Measurements from ENCODE around the gene SLC30A5. TPM values are rescaled to one million over a fixed set of nuclear protein-coding genes. Genes with fewer than 3 reads are reported as not detected.
"Not testable (repeated sequence)": the region's sequence is repeated elsewhere in the genome, so short reads cannot be mapped to it uniquely, and the experiment has no call there.

Gene SLC30A5
- total RNA-seq, 2 experiments from 2014 or later, result 30.0 to 36.2 TPM

GRCh38 chr5:69079556-69079955, 14.3 kb upstream of the SLC30A5 start:
- no peak overlapping the region for H3K4me3 Mint-ChIP-seq
- H3K27me3 Mint-ChIP-seq (ENCODE audit: low read depth), result no peaks in the 10 kb centered on the region
- intact Hi-C loops (cut with micrococcal nuclease), result no loop called here
- H3K36me3 Mint-ChIP-seq (ENCODE audit: low read depth), result no peaks in the 10 kb centered on the region
- CTCF ChIA-PET, result no interaction called here
- no peaks in the 10 kb centered on the region for H3K9me3 Mint-ChIP-seq
- no peak overlapping the region for H3K27ac Mint-ChIP-seq
- H3K4me1 Mint-ChIP-seq (ENCODE audit: low read depth), result peaks cover 7% of the 10 kb centered on the region
- DNase-seq, result no peak

GRCh38 chr5:69083412-69083811, 10.4 kb upstream of the SLC30A5 start:
- Mint-ChIP-seq H3K36me3 (ENCODE audit: low read depth) (no peaks in the 10 kb centered on the region), H3K9me3 (no peaks in the 10 kb centered on the region), H3K27ac (peak overlapping the region; percentile 4), H3K4me3 (no peak overlapping the region), H3K4me1 (ENCODE audit: low read depth) (peaks cover 12% of the 10 kb centered on the region), H3K27me3 (ENCODE audit: low read depth) (no peaks in the 10 kb centered on the region)
- intact Hi-C loops (cut with micrococcal nuclease), result loop anchor here (1.0 kb wide), 1 partner anchor 40 kb away; no protein-coding TSS in a partner anchor
- peak; percentile 17 for DNase-seq
- CTCF ChIA-PET, result interaction anchor here (1.3 to 3.6 kb wide), 3 partner anchors 10 to 59 kb away, joined by 7 to 27 read pairs (median 10); partner anchors contain the start of gene SLC30A5

GRCh38 chr5:69084195-69084594, 9.6 kb upstream of the SLC30A5 start:
- CTCF ChIA-PET, result interaction anchor here (2.1 to 3.6 kb wide), 2 partner anchors 9 to 60 kb away, joined by 7 to 27 read pairs; partner anchors contain the start of gene SLC30A5
- Mint-ChIP-seq H3K36me3 (ENCODE audit: low read depth) (no peaks in the 10 kb centered on the region), H3K27ac (no peak overlapping the region), H3K9me3 (no peaks in the 10 kb centered on the region), H3K4me3 (no peak overlapping the region), H3K4me1 (ENCODE audit: low read depth) (peaks cover 12% of the 10 kb centered on the region), H3K27me3 (ENCODE audit: low read depth) (no peaks in the 10 kb centered on the region)
- intact Hi-C loops (cut with micrococcal nuclease), result no loop called here
- no peak for DNase-seq

- CTCF ChIA-PET, result interaction anchor here (2.1 to 3.6 kb wide), 2 partner anchors 8 to 61 kb away, joined by 7 to 27 read pairs; partner anchors contain the start of gene SLC30A5
- Mint-ChIP-seq H3K27ac (no peak overlapping the region), H3K4me1 (ENCODE audit: low read depth) (peaks cover 12% of the 10 kb centered on the region), H3K4me3 (no peak overlapping the region), H3K9me3 (no peaks in the 10 kb centered on the region), H3K27me3 (ENCODE audit: low read depth) (no peaks in the 10 kb centered on the region), H3K36me3 (ENCODE audit: low read depth) (no peaks in the 10 kb centered on the region)
- no peak for DNase-seq
- intact Hi-C loops (cut with micrococcal nuclease), result no loop called here
Observed at GRCh38 chr5:69084903-69085302, 8.9 kb upstream of the SLC30A5 start.

- Mint-ChIP-seq H3K27me3 (ENCODE audit: low read depth) (no peaks in the 10 kb centered on the region), H3K4me1 (ENCODE audit: low read depth) (peaks cover 12% of the 10 kb centered on the region), H3K9me3 (no peaks in the 10 kb centered on the region), H3K36me3 (ENCODE audit: low read depth) (no peaks in the 10 kb centered on the region), H3K4me3 (no peak overlapping the region), H3K27ac (no peak overlapping the region)
- intact Hi-C loops (cut with micrococcal nuclease), result no loop called here
- DNase-seq, result no peak
- CTCF ChIA-PET, result no interaction called here
Observed at GRCh38 chr5:69086206-69086605, 7.6 kb upstream of the SLC30A5 start.

- H3K4me3 Mint-ChIP-seq; H3K9me3 Mint-ChIP-seq; DNase-seq; H3K27me3 Mint-ChIP-seq (ENCODE audit: low read depth); H3K27ac Mint-ChIP-seq; CTCF ChIA-PET; H3K36me3 Mint-ChIP-seq (ENCODE audit: low read depth); intact Hi-C loops (cut with micrococcal nuclease): not testable (repeated sequence)
- peaks cover 12% of the 10 kb centered on the region for H3K4me1 Mint-ChIP-seq (ENCODE audit: low read depth)
Observed at GRCh38 chr5:69088006-69088405, 5.8 kb upstream of the SLC30A5 start.

GRCh38 chr5:69090158-69090557, 3.7 kb upstream of the SLC30A5 start:
- Mint-ChIP-seq H3K4me1 (ENCODE audit: low read depth) (peaks cover 3% of the 10 kb centered on the region), H3K4me3 (no peak overlapping the region), H3K36me3 (ENCODE audit: low read depth) (no peaks in the 10 kb centered on the region), H3K27ac (no peak overlapping the region), H3K9me3 (no peaks in the 10 kb centered on the region), H3K27me3 (ENCODE audit: low read depth) (no peaks in the 10 kb centered on the region)
- CTCF ChIA-PET, result no interaction called here
- DNase-seq, result no peak
- intact Hi-C loops (cut with micrococcal nuclease), result loop anchor here (5.0 kb wide), 1 partner anchor 402 kb away; the partner anchor contains the start of gene OCLN

GRCh38 chr5:69091771-69092170, 2.0 kb upstream of the SLC30A5 start:
- Mint-ChIP-seq H3K27ac (no peak overlapping the region), H3K4me1 (ENCODE audit: low read depth) (peaks cover 15% of the 10 kb centered on the region), H3K27me3 (ENCODE audit: low read depth) (no peaks in the 10 kb centered on the region), H3K36me3 (ENCODE audit: low read depth) (peaks cover 8% of the 10 kb centered on the region), H3K4me3 (no peak overlapping the region), H3K9me3 (no peaks in the 10 kb centered on the region)
- CTCF ChIA-PET, result no interaction called here
- intact Hi-C loops (cut with micrococcal nuclease), result loop anchor here (2.0 to 5.0 kb wide), 3 partner anchors 125 to 401 kb away; partner anchors contain the start of genes CDK7 and OCLN
- DNase-seq, result no peak

- DNase-seq, result no peak
- Mint-ChIP-seq H3K4me1 (ENCODE audit: low read depth) (peaks cover 22% of the 10 kb centered on the region), H3K4me3 (no peak overlapping the region), H3K27me3 (ENCODE audit: low read depth) (no peaks in the 10 kb centered on the region), H3K27ac (peak overlapping the region; percentile 80), H3K36me3 (ENCODE audit: low read depth) (peaks cover 12% of the 10 kb centered on the region), H3K9me3 (no peaks in the 10 kb centered on the region)
- CTCF ChIA-PET, result interaction anchor here (0.5 to 2.3 kb wide), 23 partner anchors 9 to 733 kb away, joined by 3 to 29 read pairs (median 4); partner anchors contain the start of genes CCDC125 and CDK7
- intact Hi-C loops (cut with micrococcal nuclease), result loop anchor here (1.0 to 5.0 kb wide), 6 partner anchors 96 to 399 kb away; partner anchors contain the start of genes AK6, CDK7, CENPH and OCLN
Observed at GRCh38 chr5:69092969-69093368, 845 bp upstream of the SLC30A5 start.

- Mint-ChIP-seq H3K9me3 (no peaks in the 10 kb centered on the region), H3K27me3 (ENCODE audit: low read depth) (no peaks in the 10 kb centered on the region), H3K4me3 (no peak overlapping the region), H3K36me3 (ENCODE audit: low read depth) (peaks cover 14% of the 10 kb centered on the region), H3K27ac (no peak overlapping the region), H3K4me1 (ENCODE audit: low read depth) (peaks cover 35% of the 10 kb centered on the region)
- CTCF ChIA-PET, result no interaction called here
- intact Hi-C loops (cut with micrococcal nuclease), result no loop called here
- no peak for DNase-seq
Observed at GRCh38 chr5:69099302-69099701, 5.5 kb downstream of the SLC30A5 start.

GRCh38 chr5:69103521-69103920, 9.7 kb downstream of the SLC30A5 start:
- H3K4me1 Mint-ChIP-seq (ENCODE audit: low read depth), result peaks cover 12% of the 10 kb centered on the region
- H3K4me3 Mint-ChIP-seq, result no peak overlapping the region
- DNase-seq, result no peak
- no peak overlapping the region for H3K27ac Mint-ChIP-seq
- peaks cover 14% of the 10 kb centered on the region for H3K36me3 Mint-ChIP-seq (ENCODE audit: low read depth)
- no peaks in the 10 kb centered on the region for H3K9me3 Mint-ChIP-seq
- CTCF ChIA-PET, result no interaction called here
- intact Hi-C loops (cut with micrococcal nuclease), result no loop called here
- no peaks in the 10 kb centered on the region for H3K27me3 Mint-ChIP-seq (ENCODE audit: low read depth)

- Mint-ChIP-seq H3K4me1 (ENCODE audit: low read depth) (peaks cover 3% of the 10 kb centered on the region), H3K36me3 (ENCODE audit: low read depth) (peaks cover 24% of the 10 kb centered on the region), H3K27ac (no peak overlapping the region), H3K9me3 (no peaks in the 10 kb centered on the region), H3K27me3 (ENCODE audit: low read depth) (no peaks in the 10 kb centered on the region), H3K4me3 (no peak overlapping the region)
- CTCF ChIA-PET, result no interaction called here
- DNase-seq, result no peak
- intact Hi-C loops (cut with micrococcal nuclease), result loop anchor here (5.0 kb wide), 1 partner anchor 261 kb away; the partner anchor contains the start of genes AK6, RAD17 and TAF9
Observed at GRCh38 chr5:69105996-69106906, 12.4 kb downstream of the SLC30A5 start.

Data from activated naive CD4-positive, alpha-beta T cell treated with anti-CD3 and anti-CD28 coated beads for 36 hours (primary cell).